ENCODE data around the gene ADSL.

DNA sequence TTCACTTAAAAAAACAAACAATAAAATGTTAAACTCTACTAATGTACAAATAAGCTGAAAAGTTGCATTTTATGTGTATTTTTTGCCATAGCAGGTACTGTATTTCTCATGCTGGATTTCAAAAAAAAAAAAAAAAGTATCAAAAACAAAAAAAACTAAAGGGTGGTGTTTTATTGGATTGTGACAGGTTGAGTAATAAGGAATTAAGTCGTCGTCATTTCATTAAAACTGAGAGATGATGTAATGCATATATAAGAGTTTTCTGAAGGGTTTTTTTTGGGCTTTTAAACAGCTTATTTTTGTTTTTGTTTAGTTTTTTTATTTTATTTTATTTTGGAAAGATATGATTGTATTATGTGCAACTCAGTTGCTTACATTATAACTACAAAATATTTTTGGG, 10.9 kb upstream of the ADSL start:
- TF ChIP-seq, protein P1, sequence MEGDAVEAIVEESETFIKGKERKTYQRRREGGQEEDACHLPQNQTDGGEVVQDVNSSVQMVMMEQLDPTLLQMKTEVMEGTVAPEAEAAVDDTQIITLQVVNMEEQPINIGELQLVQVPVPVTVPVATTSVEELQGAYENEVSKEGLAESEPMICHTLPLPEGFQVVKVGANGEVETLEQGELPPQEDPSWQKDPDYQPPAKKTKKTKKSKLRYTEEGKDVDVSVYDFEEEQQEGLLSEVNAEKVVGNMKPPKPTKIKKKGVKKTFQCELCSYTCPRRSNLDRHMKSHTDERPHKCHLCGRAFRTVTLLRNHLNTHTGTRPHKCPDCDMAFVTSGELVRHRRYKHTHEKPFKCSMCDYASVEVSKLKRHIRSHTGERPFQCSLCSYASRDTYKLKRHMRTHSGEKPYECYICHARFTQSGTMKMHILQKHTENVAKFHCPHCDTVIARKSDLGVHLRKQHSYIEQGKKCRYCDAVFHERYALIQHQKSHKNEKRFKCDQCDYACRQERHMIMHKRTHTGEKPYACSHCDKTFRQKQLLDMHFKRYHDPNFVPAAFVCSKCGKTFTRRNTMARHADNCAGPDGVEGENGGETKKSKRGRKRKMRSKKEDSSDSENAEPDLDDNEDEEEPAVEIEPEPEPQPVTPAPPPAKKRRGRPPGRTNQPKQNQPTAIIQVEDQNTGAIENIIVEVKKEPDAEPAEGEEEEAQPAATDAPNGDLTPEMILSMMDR (IDR thresholded peaks at IDR 0.05): no peak
- no peak for TF ChIP-seq POLR2A (IDR thresholded peaks at IDR 0.05)
